Activated naive CD4-positive, alpha-beta T cell treated with anti-CD3 and anti-CD28 coated beads for 36 hours (primary cell): ENCODE data around the gene GTF2A1L. TPM values are rescaled to one million over a fixed set of nuclear protein-coding genes. Genes with fewer than 3 reads are reported as not detected.

Experiments
- CTCF ChIA-PET: fragments of 350-600 bp; sonication (Branson Sonifier 250); formaldehyde crosslinking; loops from one replicate; lab custom pipeline; 2021; ENCODE audit warnings: antibody characterized with exemption; lab: Charles Lee
- DNase-seq: peaks from one replicate; pipeline ENCODE4 v3.0.0-alpha.2; 2020
- H3K27ac Mint-ChIP-seq: one replicate; pipeline ENCODE4 v1.8.0; 2021; ENCODE audit warnings: mild to moderate bottlenecking, mixed read lengths
- H3K27me3 Mint-ChIP-seq: one replicate; pipeline ENCODE4 v1.8.0; 2021; ENCODE audit warnings: low read depth, mixed read lengths
- H3K36me3 Mint-ChIP-seq: one replicate; pipeline ENCODE4 v1.8.0; 2021; ENCODE audit warnings: low read depth, mixed read lengths
- H3K4me1 Mint-ChIP-seq: one replicate; pipeline ENCODE4 v1.8.0; 2021; ENCODE audit warnings: low read depth, mixed read lengths
- H3K4me3 Mint-ChIP-seq: one replicate; pipeline ENCODE4 v1.8.0; 2021; ENCODE audit warnings: mild to moderate bottlenecking, moderate library complexity, mixed read lengths
- H3K9me3 Mint-ChIP-seq: one replicate; pipeline ENCODE4 v1.8.0; 2021; ENCODE audit warnings: mixed read lengths
- intact Hi-C: fragments of 100-400 bp; cut with micrococcal nuclease; formaldehyde crosslinking; loops from one replicate; pipeline ENCODE4 v1.15.1; 2023
- total RNA-seq, 2 experiments: library from RNA; stranded (reverse); gene quantifications; one replicate each; pipeline ENCODE4 v1.2.3, GENCODE V29; 2021

Gene GTF2A1L
- total RNA-seq, 2 experiments from 2014 or later, result not detected

DNA sequence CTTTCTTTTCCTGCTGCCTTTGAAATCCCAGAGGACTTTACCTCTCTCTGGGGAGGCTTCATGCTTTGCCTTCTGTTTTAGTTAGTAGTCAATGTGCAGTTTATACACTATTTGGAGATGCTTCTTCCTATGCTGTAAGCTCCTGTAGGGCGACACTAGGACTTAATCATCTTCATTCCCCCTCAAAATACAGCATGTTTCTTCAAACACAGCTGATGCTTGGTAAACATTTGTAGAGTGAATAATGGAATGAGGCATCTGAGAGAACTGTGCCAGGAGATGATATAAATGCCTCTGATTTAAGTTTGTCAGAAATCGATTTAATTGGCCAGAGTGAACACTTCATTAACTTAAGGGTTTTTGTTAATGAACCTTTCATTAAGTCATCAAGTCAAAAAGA is 94.5 kb downstream of the GTF2A1L start:
- Mint-ChIP-seq H3K4me1 (peaks cover 4% of the 10 kb centered on the region), H3K4me3 (no peak overlapping the region), H3K36me3 (no peaks in the 10 kb centered on the region), H3K27me3 (peaks cover 7% of the 10 kb centered on the region), H3K9me3 (no peaks in the 10 kb centered on the region), H3K27ac (no peak overlapping the region)
- intact Hi-C loops, result no loop called here
- no peak for DNase-seq
- CTCF ChIA-PET, result no interaction called here

- Mint-ChIP-seq H3K36me3 (no peaks in the 10 kb centered on the region), H3K4me1 (peaks cover 4% of the 10 kb centered on the region), H3K4me3 (no peak overlapping the region), H3K9me3 (no peaks in the 10 kb centered on the region), H3K27ac (no peak overlapping the region), H3K27me3 (peaks cover 7% of the 10 kb centered on the region)
- intact Hi-C loops, result no loop called here
- CTCF ChIA-PET, result no interaction called here
- no peak for DNase-seq
These were observed 96.0 kb downstream of the GTF2A1L start for GRCh38 chr2:48713647-48714046.

DNA sequence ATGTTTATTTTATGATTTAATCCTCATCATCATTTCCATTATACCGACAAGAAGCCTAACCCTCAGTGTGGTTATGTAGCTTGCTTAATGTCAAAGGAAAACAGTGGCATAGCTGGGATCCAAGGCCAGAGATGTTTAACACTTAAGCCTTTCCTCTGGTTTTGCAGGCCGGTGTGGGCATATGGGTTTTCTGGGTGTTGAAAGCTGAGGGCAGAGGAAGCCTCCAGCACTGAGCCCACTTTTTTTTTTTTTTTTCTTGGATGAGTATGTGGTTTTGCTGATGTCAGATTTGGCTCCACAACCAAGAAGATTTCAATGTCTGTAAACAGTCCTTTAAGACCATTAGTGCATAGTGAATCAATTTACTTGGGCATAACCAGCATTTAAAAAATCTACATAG is 96.6 kb downstream of the GTF2A1L start:
- H3K27me3 Mint-ChIP-seq, result peaks cover 7% of the 10 kb centered on the region
- intact Hi-C loops, result no loop called here
- no peak for DNase-seq
- H3K27ac Mint-ChIP-seq, result no peak overlapping the region
- CTCF ChIA-PET, result no interaction called here
- H3K4me1 Mint-ChIP-seq, result peaks cover 4% of the 10 kb centered on the region
- H3K36me3 Mint-ChIP-seq, result no peaks in the 10 kb centered on the region
- no peak overlapping the region for H3K4me3 Mint-ChIP-seq
- no peaks in the 10 kb centered on the region for H3K9me3 Mint-ChIP-seq

DNA sequence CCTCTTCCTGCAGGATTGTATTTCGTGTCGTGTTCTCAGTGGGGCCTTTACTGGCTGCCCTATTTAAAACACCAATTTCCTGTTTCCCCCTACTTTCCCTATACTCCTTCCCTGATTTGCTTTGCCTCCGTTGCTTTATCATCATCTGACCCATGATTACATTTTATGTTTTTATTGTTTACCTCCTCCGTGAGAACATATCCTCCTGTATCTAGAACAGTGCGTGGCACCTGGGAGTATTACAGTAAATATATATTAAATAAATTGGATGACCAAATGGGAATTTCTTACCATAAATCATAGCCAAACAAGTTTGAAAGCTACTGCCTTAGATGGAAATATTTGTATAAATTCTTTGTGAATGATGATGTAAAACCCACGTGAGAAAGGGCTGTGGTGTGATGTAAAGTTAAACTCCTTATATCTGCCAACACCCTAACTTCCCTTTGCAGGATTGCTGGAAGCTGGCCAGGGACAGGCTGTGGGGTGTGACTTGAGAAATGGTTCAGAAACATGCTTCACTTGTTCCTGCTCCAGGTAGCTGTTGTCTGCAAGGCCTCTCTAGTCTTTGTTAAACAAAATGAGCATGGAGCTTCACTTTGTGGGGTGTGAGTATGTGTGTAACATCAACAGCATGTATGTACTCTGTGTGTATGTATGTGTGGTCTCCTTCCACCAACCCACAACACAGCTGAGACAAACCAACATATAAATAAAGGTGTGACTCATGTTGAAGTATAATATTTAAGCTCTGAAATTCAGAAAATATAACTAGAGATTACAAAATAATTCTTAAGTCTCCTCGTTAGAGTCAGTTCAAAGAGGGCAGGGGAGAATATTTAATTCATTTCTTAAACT is 97.6 kb downstream of the GTF2A1L start:
- no peaks in the 10 kb centered on the region for H3K36me3 Mint-ChIP-seq
- no peak for DNase-seq
- no peaks in the 10 kb centered on the region for H3K9me3 Mint-ChIP-seq
- H3K27me3 Mint-ChIP-seq, result peaks cover 7% of the 10 kb centered on the region
- CTCF ChIA-PET, result interaction anchor here (0.8 to 0.9 kb wide), 2 partner anchors 8 to 15 kb away, joined by 3 to 4 read pairs; no protein-coding TSS in a partner anchor
- intact Hi-C loops, result no loop called here
- H3K27ac Mint-ChIP-seq, result no peak overlapping the region
- H3K4me1 Mint-ChIP-seq, result peaks cover 4% of the 10 kb centered on the region
- no peak overlapping the region for H3K4me3 Mint-ChIP-seq

DNA sequence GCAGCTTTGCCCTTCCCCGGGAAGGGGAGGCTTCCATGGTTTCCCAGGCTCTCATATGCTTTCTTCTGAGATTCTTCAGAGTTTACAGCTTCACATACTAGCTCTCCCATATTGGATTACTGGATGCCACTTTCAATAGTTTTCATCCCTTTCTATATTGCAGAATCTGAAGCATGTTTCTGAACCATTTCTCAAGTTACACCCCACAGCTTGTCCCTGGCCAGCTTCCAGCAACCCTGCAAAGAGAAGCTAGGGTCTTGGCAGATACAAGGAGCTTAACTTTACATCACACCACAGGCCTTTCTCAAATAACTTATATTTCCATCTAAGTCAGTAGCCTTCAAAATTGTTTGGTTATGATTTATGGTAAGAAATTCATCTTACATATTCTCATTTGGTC is 98.3 kb downstream of the GTF2A1L start:
- Mint-ChIP-seq H3K27ac (no peak overlapping the region), H3K4me1 (peaks cover 4% of the 10 kb centered on the region), H3K36me3 (no peaks in the 10 kb centered on the region), H3K9me3 (no peaks in the 10 kb centered on the region), H3K4me3 (no peak overlapping the region), H3K27me3 (peaks cover 5% of the 10 kb centered on the region)
- CTCF ChIA-PET, result interaction anchor here (0.8 kb wide), 1 partner anchor 9 kb away, joined by 4 read pairs; no protein-coding TSS in a partner anchor
- no peak for DNase-seq
- intact Hi-C loops, result no loop called here

GRCh38 chr2:48717846-48718245 is 100.2 kb downstream of the GTF2A1L start:
- Mint-ChIP-seq H3K9me3 (no peaks in the 10 kb centered on the region), H3K4me1 (peaks cover 4% of the 10 kb centered on the region), H3K4me3 (no peak overlapping the region), H3K27ac (no peak overlapping the region), H3K27me3 (peaks cover 5% of the 10 kb centered on the region), H3K36me3 (no peaks in the 10 kb centered on the region)
- CTCF ChIA-PET, result no interaction called here
- intact Hi-C loops, result no loop called here
- no peak for DNase-seq

DNA sequence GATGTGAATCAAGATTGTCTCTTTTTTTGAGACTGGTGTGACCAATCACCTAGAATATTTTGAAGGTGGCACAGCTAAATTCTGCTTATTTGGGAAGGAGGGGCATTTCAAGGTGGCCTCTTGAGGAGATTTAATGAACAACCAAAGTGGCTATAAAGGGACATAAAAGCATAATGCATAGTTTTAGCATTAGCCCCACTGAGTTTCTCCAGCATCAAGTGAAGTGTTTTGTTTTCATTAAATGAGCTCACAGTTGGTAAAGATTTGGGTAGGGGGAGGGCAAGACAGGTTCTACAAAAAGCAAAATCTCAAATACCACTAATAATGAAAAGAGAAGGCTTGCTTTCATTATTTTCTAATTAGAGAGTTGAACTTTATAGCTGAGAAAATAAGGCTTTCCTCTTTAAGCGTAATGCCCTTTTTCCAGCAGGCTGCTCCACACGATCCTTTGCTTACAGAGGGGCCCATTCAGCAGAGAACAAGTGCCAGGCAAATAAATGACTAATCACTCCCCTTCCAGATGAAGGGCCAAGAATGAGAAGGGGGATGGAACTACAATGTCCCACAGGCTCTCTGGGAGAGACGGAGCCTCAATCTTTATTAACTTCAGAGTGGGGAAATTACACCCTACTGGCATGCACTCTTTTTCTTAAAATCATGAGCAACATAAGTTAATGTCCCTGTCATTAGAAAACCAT is 102.0 kb downstream of the GTF2A1L start:
- Mint-ChIP-seq H3K4me1 (no peaks in the 10 kb centered on the region), H3K27ac (no peak overlapping the region), H3K36me3 (no peaks in the 10 kb centered on the region), H3K27me3 (peaks cover 3% of the 10 kb centered on the region), H3K9me3 (no peaks in the 10 kb centered on the region), H3K4me3 (no peak overlapping the region)
- CTCF ChIA-PET, result no interaction called here
- no peak for DNase-seq
- intact Hi-C loops, result no loop called here

DNA sequence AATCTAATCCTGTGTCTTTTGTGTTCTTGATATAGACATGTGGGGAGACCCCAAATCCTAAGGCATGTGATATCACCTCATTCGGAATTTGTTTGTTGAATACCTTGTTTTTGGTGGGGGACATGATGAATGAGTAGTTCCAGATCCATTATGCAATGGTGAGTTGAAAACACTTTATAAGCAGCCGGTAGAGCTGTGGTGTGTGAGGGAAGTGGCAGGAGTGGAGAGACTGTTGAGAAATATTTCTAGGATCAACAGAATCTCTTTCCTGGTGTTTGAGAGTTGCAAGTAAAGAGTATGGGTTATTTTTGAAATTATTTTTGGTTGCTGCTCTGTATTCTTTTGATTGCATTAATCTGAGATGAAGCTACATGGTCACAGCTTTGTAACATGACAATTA is 103.5 kb downstream of the GTF2A1L start:
- no peaks in the 10 kb centered on the region for H3K4me1 Mint-ChIP-seq
- H3K36me3 Mint-ChIP-seq, result no peaks in the 10 kb centered on the region
- peaks cover 3% of the 10 kb centered on the region for H3K27me3 Mint-ChIP-seq
- CTCF ChIA-PET, result no interaction called here
- intact Hi-C loops, result no loop called here
- no peak overlapping the region for H3K4me3 Mint-ChIP-seq
- no peaks in the 10 kb centered on the region for H3K9me3 Mint-ChIP-seq
- no peak for DNase-seq
- no peak overlapping the region for H3K27ac Mint-ChIP-seq

- DNase-seq, result no peak
- Mint-ChIP-seq H3K27ac (no peak overlapping the region), H3K36me3 (no peaks in the 10 kb centered on the region), H3K9me3 (no peaks in the 10 kb centered on the region), H3K4me1 (no peaks in the 10 kb centered on the region), H3K27me3 (peaks cover 3% of the 10 kb centered on the region), H3K4me3 (no peak overlapping the region)
- CTCF ChIA-PET, result no interaction called here
- intact Hi-C loops, result no loop called here
These were observed 104.7 kb downstream of the GTF2A1L start for GRCh38 chr2:48722391-48722790.

DNA sequence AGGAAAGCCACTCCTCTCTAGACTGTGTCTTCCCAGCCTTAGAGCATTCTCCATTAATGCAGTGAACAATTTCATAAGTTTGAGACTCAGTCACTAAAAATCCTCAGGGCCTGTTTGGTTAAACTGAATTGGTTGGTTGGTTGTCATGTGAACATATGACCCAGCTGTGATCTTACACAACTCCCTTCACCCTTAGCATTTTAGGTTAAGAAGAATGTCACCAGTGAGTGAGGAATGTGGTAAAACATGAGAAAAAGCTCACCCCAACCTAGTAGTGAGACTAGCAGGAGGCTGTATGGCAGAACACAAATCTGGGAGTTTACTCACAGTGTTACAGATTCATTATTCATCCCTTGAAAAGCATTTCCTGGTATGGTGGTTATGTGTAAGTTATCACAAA is 105.5 kb downstream of the GTF2A1L start:
- DNase-seq, result no peak
- no peaks in the 10 kb centered on the region for H3K4me1 Mint-ChIP-seq
- peaks cover 3% of the 10 kb centered on the region for H3K27me3 Mint-ChIP-seq
- CTCF ChIA-PET, result no interaction called here
- no peak overlapping the region for H3K27ac Mint-ChIP-seq
- intact Hi-C loops, result no loop called here
- no peaks in the 10 kb centered on the region for H3K9me3 Mint-ChIP-seq
- no peak overlapping the region for H3K4me3 Mint-ChIP-seq
- H3K36me3 Mint-ChIP-seq, result no peaks in the 10 kb centered on the region

DNA sequence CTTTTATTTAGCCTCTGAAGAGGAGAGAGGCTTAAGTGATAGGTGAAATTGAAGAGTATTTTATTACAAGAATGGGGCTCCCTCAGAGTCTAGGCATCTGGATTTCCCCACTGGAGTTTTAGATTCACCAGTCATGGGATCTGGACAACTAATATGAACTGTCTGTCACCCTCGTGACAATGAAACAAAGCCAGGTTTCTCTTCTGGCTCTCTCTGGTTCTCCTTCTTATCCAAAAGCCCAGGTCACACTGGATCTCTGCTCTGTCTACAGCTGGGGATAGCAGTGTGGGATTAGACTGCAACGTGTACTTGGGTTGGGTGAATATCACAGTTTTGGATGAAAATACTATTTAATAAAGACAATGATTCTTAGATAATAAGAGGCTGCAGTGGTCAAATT is 106.6 kb downstream of the GTF2A1L start:
- Mint-ChIP-seq H3K27ac (no peak overlapping the region), H3K27me3 (peaks cover 3% of the 10 kb centered on the region), H3K4me3 (no peak overlapping the region), H3K4me1 (no peaks in the 10 kb centered on the region), H3K36me3 (no peaks in the 10 kb centered on the region), H3K9me3 (no peaks in the 10 kb centered on the region)
- CTCF ChIA-PET, result no interaction called here
- no peak for DNase-seq
- intact Hi-C loops, result no loop called here

GRCh38 chr2:48725696-48726494 is 108.2 kb downstream of the GTF2A1L start:
- intact Hi-C loops, result no loop called here
- Mint-ChIP-seq H3K36me3 (no peaks in the 10 kb centered on the region), H3K9me3 (no peaks in the 10 kb centered on the region), H3K4me1 (no peaks in the 10 kb centered on the region), H3K4me3 (no peak overlapping the region), H3K27me3 (peaks cover 3% of the 10 kb centered on the region), H3K27ac (no peak overlapping the region)
- CTCF ChIA-PET, result no interaction called here
- DNase-seq, result no peak
